HG03280 (cell line): ENCODE results near the gene MIPEP.
A peak's percentile ranks its signal among the peaks of the same experiment; 100 is the strongest.
"Not testable (repeated sequence)": the region's sequence is repeated elsewhere in the genome, so short reads cannot be mapped to it uniquely, and the experiment has no call there.

ENCODE experiments used
- ATAC-seq: cut with Tn5 transposase; IDR thresholded peaks from one replicate; pipeline ENCODE4 v1.9.1; 2021; ENCODE audit warnings: mild to moderate bottlenecking, moderate library complexity; ENCODE audit not compliant: unreplicated experiment

MIPEP gene

GRCh38 chr13:23889615-23890607, 711 bp upstream of the MIPEP start:
- ATAC-seq: peak; percentile 10

- not testable (repeated sequence) for ATAC-seq
Measured at GRCh38 chr13:23884361-23884760, 4.8 kb downstream of the MIPEP start.

- no peak for ATAC-seq
Measured at GRCh38 chr13:23883255-23883654, 5.9 kb downstream of the MIPEP start.

GRCh38 chr13:23881402-23881800, 7.8 kb downstream of the MIPEP start:
- not testable (repeated sequence) for ATAC-seq

GRCh38 chr13:23880493-23881401, 8.5 kb downstream of the MIPEP start:
- ATAC-seq: not testable (repeated sequence)

GRCh38 chr13:23877286-23877685, 11.9 kb downstream of the MIPEP start:
- ATAC-seq: no peak

GRCh38 chr13:23876265-23876664, 12.9 kb downstream of the MIPEP start:
- ATAC-seq: no peak

GRCh38 chr13:23871616-23872220, 17.5 kb downstream of the MIPEP start:
- ATAC-seq: no peak

GRCh38 chr13:23870356-23871140, 18.7 kb downstream of the MIPEP start:
- ATAC-seq: no peak

GRCh38 chr13:23868521-23868920, 20.7 kb downstream of the MIPEP start:
- no peak for ATAC-seq

GRCh38 chr13:23867027-23867491, 22.1 kb downstream of the MIPEP start:
- ATAC-seq: no peak

GRCh38 chr13:23866420-23867026, 22.7 kb downstream of the MIPEP start:
- no peak for ATAC-seq

GRCh38 chr13:23865906-23866305, 23.3 kb downstream of the MIPEP start:
- no peak for ATAC-seq

GRCh38 chr13:23865026-23865425, 24.2 kb downstream of the MIPEP start:
- no peak for ATAC-seq

- ATAC-seq: no peak
Measured at GRCh38 chr13:23861310-23861709, 27.9 kb downstream of the MIPEP start.

- no peak for ATAC-seq
Measured at GRCh38 chr13:23859904-23860303, 29.3 kb downstream of the MIPEP start.

- ATAC-seq: no peak
Measured at GRCh38 chr13:23859455-23859854, 29.7 kb downstream of the MIPEP start.

GRCh38 chr13:23858546-23858945, 30.7 kb downstream of the MIPEP start:
- ATAC-seq: no peak

GRCh38 chr13:23856008-23856750, 33.0 kb downstream of the MIPEP start:
- ATAC-seq: no peak
